ENCODE data around the gene MET. TPM values are rescaled to one million over a fixed set of nuclear protein-coding genes. Genes with fewer than 3 reads are reported as not detected.

MET gene
- polyA plus RNA-seq, 1 donor from 2014 or later, result not detected

DNA sequence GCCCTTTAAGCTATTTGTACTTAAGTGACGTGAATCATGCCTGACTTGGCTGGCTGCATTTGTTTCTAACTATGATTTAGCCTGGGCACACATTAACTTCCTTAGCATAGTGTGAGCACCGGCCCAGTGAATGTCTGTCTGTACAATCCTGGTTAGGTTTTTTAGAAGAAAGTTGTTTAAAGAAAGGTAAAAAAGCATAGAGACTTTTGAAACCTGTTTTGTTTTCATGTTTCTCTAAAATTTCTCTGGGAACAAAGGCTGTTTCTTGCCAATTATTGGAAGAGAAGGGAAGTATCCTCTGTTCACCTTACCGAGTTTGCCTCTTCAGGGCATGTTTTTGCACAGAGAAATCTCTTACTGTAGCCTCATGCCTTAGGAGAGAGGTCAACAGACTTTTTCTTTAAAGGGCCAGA is 42.9 kb upstream of the MET start:
- no peak overlapping the region for H2AFZ ChIP-seq (ENCODE audit: low read depth, low read length)
- no peaks in the 10 kb centered on the region for H3K27me3 ChIP-seq (ENCODE audit: insufficient read depth, low read depth, low read length)
- H4K20me1 ChIP-seq (ENCODE audit: insufficient read depth), result no peaks in the 10 kb centered on the region
- TF ChIP-seq REST (IDR thresholded peaks at IDR 0.05; ENCODE audit: borderline replicate concordance) (no peak), EZH2 (IDR thresholded peaks at IDR 0.05; ENCODE audit: borderline replicate concordance, insufficient read depth, low read length, poor library complexity, severe bottlenecking) (no peak)
- H3K4me2 ChIP-seq (ENCODE audit: low read length), result no peak overlapping the region
- no peaks in the 10 kb centered on the region for H3K9me3 ChIP-seq (ENCODE audit: low read length)
- no peaks in the 10 kb centered on the region for H3K9me2 ChIP-seq (ENCODE audit: insufficient read depth, low read length)
- no peaks in the 10 kb centered on the region for H3F3A ChIP-seq (ENCODE audit: insufficient read depth, low read length, poor library complexity, severe bottlenecking)
- H3K36me3 ChIP-seq (ENCODE audit: insufficient read depth, low read length), result no peaks in the 10 kb centered on the region
- H3K4me3 ChIP-seq (ENCODE audit: low read length), result no peak overlapping the region
- no peak overlapping the region for H3K9ac ChIP-seq (ENCODE audit: low read length)
- H3K79me2 ChIP-seq (replicated peaks; ENCODE audit: insufficient read depth, low read length), result no peaks in the 10 kb centered on the region
- no peak overlapping the region for H3K27ac ChIP-seq (ENCODE audit: low read length)

DNA sequence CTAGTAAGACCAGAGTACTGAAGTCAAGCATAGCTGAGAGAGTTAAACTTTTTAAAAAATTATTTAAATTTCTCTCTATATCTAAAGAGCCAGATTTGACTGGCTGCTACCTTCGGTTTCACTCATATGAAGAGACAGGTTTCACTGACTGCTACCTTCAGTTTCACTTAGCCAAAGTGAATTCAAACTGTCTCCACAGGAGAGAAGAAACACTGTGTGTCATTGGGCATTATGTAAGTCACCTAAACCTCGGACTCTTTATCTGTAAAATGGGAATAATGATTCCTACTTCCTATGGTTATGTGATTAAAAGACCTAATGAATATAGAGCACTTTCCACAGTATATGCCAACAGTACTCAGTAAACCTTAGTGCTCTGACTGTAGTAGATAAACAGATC is 41.6 kb upstream of the MET start:
- Histone ChIP-seq H3K4me3 (ENCODE audit: low read length) (no peak overlapping the region), H3F3A (ENCODE audit: insufficient read depth, low read length, poor library complexity, severe bottlenecking) (no peaks in the 10 kb centered on the region), H3K4me2 (ENCODE audit: low read length) (no peak overlapping the region), H2AFZ (ENCODE audit: low read depth, low read length) (no peak overlapping the region), H3K27ac (ENCODE audit: low read length) (no peak overlapping the region), H3K27me3 (ENCODE audit: insufficient read depth, low read depth, low read length) (no peaks in the 10 kb centered on the region), H3K9me3 (ENCODE audit: low read length) (no peaks in the 10 kb centered on the region), H4K20me1 (ENCODE audit: insufficient read depth) (no peaks in the 10 kb centered on the region), H3K9ac (ENCODE audit: low read length) (no peak overlapping the region), H3K9me2 (ENCODE audit: insufficient read depth, low read length) (no peaks in the 10 kb centered on the region), H3K36me3 (ENCODE audit: insufficient read depth, low read length) (no peaks in the 10 kb centered on the region), H3K79me2 (replicated peaks; ENCODE audit: insufficient read depth, low read length) (no peaks in the 10 kb centered on the region)
- TF ChIP-seq REST (IDR thresholded peaks at IDR 0.05; ENCODE audit: borderline replicate concordance), result no peak
- TF ChIP-seq, protein P1, sequence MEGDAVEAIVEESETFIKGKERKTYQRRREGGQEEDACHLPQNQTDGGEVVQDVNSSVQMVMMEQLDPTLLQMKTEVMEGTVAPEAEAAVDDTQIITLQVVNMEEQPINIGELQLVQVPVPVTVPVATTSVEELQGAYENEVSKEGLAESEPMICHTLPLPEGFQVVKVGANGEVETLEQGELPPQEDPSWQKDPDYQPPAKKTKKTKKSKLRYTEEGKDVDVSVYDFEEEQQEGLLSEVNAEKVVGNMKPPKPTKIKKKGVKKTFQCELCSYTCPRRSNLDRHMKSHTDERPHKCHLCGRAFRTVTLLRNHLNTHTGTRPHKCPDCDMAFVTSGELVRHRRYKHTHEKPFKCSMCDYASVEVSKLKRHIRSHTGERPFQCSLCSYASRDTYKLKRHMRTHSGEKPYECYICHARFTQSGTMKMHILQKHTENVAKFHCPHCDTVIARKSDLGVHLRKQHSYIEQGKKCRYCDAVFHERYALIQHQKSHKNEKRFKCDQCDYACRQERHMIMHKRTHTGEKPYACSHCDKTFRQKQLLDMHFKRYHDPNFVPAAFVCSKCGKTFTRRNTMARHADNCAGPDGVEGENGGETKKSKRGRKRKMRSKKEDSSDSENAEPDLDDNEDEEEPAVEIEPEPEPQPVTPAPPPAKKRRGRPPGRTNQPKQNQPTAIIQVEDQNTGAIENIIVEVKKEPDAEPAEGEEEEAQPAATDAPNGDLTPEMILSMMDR (IDR thresholded peaks at IDR 0.05; ENCODE audit: poor library complexity, severe bottlenecking), result no peak
- TF ChIP-seq MXI1 (conservative IDR thresholded peaks at IDR 0.05; ENCODE audit: poor library complexity, severe bottlenecking), result no peak
- TF ChIP-seq EZH2 (IDR thresholded peaks at IDR 0.05; ENCODE audit: borderline replicate concordance, insufficient read depth, low read length, poor library complexity, severe bottlenecking), result no peak
- TF ChIP-seq EP300 (conservative IDR thresholded peaks at IDR 0.05; ENCODE audit: poor library complexity, severe bottlenecking), result no peak
- no peak for TF ChIP-seq RAD21 (conservative IDR thresholded peaks at IDR 0.05)
- no peak for TF ChIP-seq POLR2AphosphoS5 (IDR thresholded peaks at IDR 0.05)
- no peak for TF ChIP-seq SMC3 (conservative IDR thresholded peaks at IDR 0.05; ENCODE audit: poor library complexity)
- TF ChIP-seq TAF1 (IDR thresholded peaks at IDR 0.05; ENCODE audit: low read depth), result no peak
